GM13977 (cell line): ENCODE measurements around the gene RFLNA.

Experiments
- DNase-seq: peaks from one replicate; pipeline ENCODE4 v3.0.0; 2012; ENCODE audit warnings: low spot score
- CTCF ChIP-seq: IDR thresholded peaks from 2 replicates; pipeline ENCODE4 v1.5.1; 2012; ENCODE audit warnings: mild to moderate bottlenecking, control low read depth; ENCODE audit not compliant: insufficient read depth; ENCODE audit errors: extremely low read depth, missing control alignments
- in situ Hi-C: fragments of 300-500 bp; cut with MboI; formaldehyde crosslinking; loops from one replicate; pipeline ENCODE4 v1.12.0; 2022; ENCODE audit warnings: low sequenced_read_pairs, low pct_unique_long_range_greater_than_20kb, mixed read lengths, inconsistent platforms; ENCODE audit not compliant: unreplicated experiment

Gene RFLNA

DNA sequence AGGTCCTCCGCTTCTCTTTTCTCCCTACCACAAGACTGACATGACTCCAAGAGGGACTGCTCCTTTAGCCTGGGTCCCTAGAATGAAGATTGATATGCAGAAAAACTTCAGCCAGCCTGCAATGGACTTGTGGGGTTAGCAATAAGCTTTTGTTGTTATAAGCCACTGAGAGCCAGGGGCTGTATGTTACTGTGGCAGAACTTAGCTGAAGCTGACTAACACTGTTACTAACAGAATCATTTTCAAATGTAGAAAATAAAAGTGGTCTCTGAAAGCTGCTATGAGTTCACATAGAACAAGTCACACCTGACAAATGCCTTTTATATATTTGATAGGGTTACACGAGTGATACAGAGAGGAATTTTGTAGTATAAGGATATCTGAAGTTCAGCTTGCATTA is 13.6 kb upstream of the RFLNA start:
- no peak for TF ChIP-seq CTCF
- in situ Hi-C loops: no loop called here
- DNase-seq: no peak

DNA sequence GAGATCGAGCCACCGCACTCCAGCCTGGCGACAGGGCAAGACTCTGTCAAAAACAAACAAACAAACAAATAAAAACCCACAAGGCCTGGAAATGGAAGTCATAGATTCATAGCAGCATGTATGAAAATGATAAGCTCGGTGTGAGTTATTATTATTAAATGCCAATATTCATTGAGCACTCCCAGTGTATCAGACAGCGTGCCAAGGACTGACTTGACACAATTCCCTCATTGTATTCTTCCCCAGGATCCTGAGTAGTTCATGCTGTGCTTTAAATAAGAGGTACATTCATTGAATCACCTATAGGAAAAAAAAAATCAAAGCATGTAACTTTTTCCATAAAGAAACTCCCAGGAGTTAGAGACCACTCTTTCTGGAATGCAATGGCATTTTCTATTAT is 12.6 kb upstream of the RFLNA start:
- no peak for TF ChIP-seq CTCF
- in situ Hi-C loops: no loop called here
- no peak for DNase-seq

DNA sequence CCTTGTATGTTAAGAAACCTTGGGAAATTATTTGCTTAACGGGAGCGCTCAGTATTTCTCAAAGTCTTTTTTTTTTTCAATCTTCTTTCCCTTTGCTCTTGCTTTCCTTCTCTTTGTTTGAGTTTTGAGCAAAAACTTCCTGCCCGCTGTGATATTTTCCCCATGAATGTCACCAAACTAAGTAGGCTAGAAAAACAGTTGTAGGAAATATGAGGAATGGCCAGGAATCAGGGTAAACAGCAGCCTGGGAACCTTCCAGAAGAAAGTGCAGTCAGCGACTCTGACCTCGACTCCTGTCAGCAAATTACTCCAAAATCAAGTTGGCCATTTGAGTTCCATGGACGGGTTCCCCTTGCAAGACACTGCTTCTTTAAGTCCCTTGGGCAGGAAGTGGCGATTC is 11.6 kb upstream of the RFLNA start:
- in situ Hi-C loops: no loop called here
- no peak for TF ChIP-seq CTCF
- no peak for DNase-seq

DNA sequence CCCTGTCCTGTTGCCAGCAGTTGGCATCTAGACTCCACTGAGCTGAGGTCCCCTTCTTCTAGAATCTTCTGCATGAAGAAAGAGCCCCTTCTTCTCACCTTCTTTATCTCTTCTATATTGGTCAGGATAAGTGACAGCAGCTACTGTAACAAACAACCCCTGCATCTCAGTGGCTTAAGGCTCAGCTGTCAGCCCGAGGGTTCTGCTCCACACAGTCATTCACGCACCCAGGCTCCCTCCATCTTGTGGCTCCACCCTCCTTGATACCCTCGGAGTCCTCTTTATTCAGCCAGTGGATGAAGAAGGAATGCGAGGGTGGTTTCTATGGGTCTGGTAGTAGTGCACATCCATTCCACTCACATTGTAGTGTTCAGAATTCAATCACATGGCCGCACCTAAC is 10.5 kb upstream of the RFLNA start:
- no peak for DNase-seq
- TF ChIP-seq CTCF: no peak
- in situ Hi-C loops: no loop called here

DNA sequence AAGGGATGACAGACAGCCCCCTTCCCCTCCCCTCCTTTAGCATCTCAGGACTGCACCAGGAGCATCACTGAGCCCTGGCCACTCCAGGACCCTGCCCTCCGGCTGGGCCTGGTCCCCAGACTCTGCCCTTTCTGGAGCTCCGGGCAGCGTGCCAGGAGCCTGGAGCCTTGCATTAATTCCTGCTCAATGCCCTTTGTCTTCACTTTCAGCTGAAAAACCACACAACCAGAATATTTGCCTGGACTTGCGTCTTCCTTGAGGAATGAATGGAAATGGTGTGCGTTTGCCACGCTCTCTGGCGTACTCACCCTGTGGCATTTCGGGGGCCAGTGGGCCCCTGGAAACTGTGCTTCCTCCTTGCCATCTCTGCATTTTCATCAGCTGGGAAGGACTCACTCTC is 8.5 kb upstream of the RFLNA start:
- DNase-seq: no peak
- in situ Hi-C loops: no loop called here
- no peak for TF ChIP-seq CTCF

DNA sequence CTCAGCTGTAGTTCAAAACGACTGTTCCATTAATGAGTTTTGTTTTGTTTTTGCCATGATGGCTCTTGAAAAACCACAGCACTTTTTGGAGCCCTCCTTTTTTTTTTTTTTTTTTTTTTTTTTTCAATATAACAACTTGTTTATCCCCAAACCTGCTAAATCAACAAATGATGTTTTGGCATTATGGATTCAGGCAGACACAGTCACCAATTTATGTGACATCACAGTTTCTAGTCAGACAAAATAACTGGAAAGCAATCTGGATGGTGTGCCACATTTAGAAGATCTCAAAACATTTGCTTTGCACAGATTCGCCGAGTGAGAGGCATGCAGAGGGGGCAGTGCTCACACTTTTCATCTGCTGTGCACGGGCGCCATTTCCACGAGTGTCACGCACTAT is 7.9 kb upstream of the RFLNA start:
- no peak for TF ChIP-seq CTCF
- in situ Hi-C loops: no loop called here
- no peak for DNase-seq

DNA sequence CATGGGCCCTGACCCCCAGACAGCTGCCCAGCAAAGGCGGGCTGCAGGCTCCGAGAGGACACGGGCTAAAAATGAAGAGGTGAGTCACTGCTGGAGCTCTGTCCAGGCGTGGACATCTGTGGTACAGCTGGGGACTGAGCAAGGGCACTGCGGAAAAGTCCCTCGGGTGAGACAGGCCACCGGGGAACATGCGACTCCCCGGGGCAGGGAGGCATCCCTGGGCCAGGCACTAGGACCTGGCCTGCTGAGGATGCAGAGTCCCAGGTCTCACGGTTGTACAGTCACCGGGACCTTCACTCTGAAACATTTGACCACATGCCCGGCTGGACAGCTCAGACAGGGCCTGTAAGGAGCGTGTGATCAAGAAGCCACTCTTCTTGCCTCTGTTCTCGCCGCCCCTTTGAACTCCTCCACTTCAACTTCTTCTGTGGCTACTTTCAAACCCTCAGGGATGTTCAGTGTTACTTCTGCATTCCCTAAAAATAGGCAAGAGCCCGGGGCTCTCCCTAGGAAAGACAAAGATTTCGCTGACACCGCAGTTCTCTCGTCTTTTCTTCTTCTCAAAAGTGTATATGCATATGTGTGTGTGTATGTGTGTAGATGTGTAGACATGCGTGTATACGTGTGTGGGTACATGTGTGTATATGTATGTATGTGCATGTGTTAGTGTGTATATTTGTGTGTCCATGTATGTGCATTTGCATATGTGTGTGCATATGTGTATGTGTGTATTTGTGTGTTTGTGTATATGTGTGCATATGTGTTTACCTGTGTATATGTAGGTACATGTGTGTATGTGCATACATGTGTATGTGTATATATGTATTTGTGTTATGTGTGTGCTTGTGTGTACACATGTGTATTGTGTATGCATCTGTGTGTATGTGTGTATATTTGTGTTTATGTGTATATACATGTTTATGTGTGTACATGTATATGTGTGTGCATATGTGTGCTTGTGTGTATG is 5.0 kb upstream of the RFLNA start:
- TF ChIP-seq CTCF: no peak
- DNase-seq: no peak
- in situ Hi-C loops: no loop called here
